H1 (cell line): Measurements from ENCODE around the gene TRIM44. TPM values are rescaled to one million over a fixed set of nuclear protein-coding genes. Genes with fewer than 3 reads are reported as not detected.

Experiments
- CTCF ChIA-PET: fragments of 300-600 bp; sonication (Branson Sonifier 250); formaldehyde crosslinking; loops from one replicate; lab custom pipeline; 2021; ENCODE audit not compliant: partially characterized antibody; lab: Charles Lee
- POLR2A ChIA-PET: fragments of 300-600 bp; sonication (Branson Sonifier 250); formaldehyde crosslinking; loops from one replicate; lab custom pipeline; 2021; ENCODE audit warnings: inconsistent platforms; ENCODE audit not compliant: partially characterized antibody; lab: Charles Lee
- DNase-seq, 2 experiments: peaks; one replicate each; pipeline versions ENCODE4 v3.0.0 to v3.0.0-alpha.2; 2010 to 2022; ENCODE audit warnings: low spot score in 2 of 2, low read depth in 1 of 2, mixed read lengths in 1 of 2
- FAIRE-seq: peaks from 2 replicates; lab custom pipeline; 2011; peaks lifted over from hg19 to GRCh38; lab: Jason Lieb, UNC
- H2AFZ ChIP-seq: 2 replicates; pipeline ENCODE4 v1.8.1; 2012; ENCODE audit warnings: low read length, inconsistent platforms
- H2AK5ac ChIP-seq: 2 replicates; pipeline ENCODE4 v1.6.1; 2013; ENCODE audit warnings: low read depth, low read length
- H2BK120ac ChIP-seq: replicated peaks from 2 replicates; pipeline ENCODE3; 2013; ENCODE audit warnings: low read depth, low read length, inconsistent platforms
- H2BK12ac ChIP-seq: 2 replicates; pipeline ENCODE4 v1.6.1; 2013; ENCODE audit warnings: low read depth, low read length
- H2BK15ac ChIP-seq: 2 replicates; pipeline ENCODE4 v1.6.1; 2013; ENCODE audit warnings: low read length
- H2BK20ac ChIP-seq: 2 replicates; pipeline ENCODE4 v1.6.1; 2013; ENCODE audit warnings: low read length
- H2BK5ac ChIP-seq: 2 replicates; pipeline ENCODE4 v1.6.1; 2013; ENCODE audit warnings: low read depth, low read length
- H3K14ac ChIP-seq: 2 replicates; pipeline ENCODE4 v1.6.1; 2013; ENCODE audit warnings: inconsistent platforms; ENCODE audit not compliant: insufficient read length
- H3K18ac ChIP-seq: 2 replicates; pipeline ENCODE4 v1.6.1; 2013; ENCODE audit warnings: low read length; ENCODE audit errors: extremely low read depth
- H3K23ac ChIP-seq: 2 replicates; pipeline ENCODE4 v1.6.1; 2013; ENCODE audit warnings: inconsistent platforms; ENCODE audit not compliant: insufficient read length
- H3K23me2 ChIP-seq: 2 replicates; pipeline ENCODE4 v1.6.1; 2013; ENCODE audit warnings: low read depth, low read length
- H3K27ac ChIP-seq: 2 replicates; pipeline ENCODE4 v1.6.1; 2011; ENCODE audit warnings: low read depth, low read length, inconsistent platforms
- H3K27me3 ChIP-seq, 4 experiments: replicated peaks in 1 of 4; 1 replicate in 1 of 4; 2 replicates in 3 of 4; pipeline versions ENCODE4 v1.6.1 to v1.8.1; 2011 to 2013; ENCODE audit warnings: low read length in 3 of 4, mild to moderate bottlenecking in 3 of 4, inconsistent platforms in 2 of 4, mixed read lengths in 2 of 4, moderate library complexity in 1 of 4; ENCODE audit not compliant: control insufficient read depth in 3 of 4, insufficient read depth in 3 of 4; ENCODE audit errors: extremely low read depth in 1 of 4
- H3K36me3 ChIP-seq, 4 experiments: 2 replicates each; pipeline versions ENCODE4 v1.6.1 to v1.8.1; 2011 to 2013; ENCODE audit warnings: mild to moderate bottlenecking in 4 of 4, low read length in 3 of 4, moderate library complexity in 2 of 4, control low read depth in 1 of 4, inconsistent platforms in 1 of 4; ENCODE audit not compliant: insufficient read depth in 4 of 4, control insufficient read depth in 2 of 4
- H3K4ac ChIP-seq: replicated peaks from 2 replicates; pipeline ENCODE3; 2013; ENCODE audit warnings: low read length, low read depth, mixed read lengths, inconsistent platforms; ENCODE audit not compliant: insufficient read length
- H3K4me1 ChIP-seq, 4 experiments: replicated peaks in 1 of 4; 1 replicate in 1 of 4; 2 replicates in 3 of 4; pipeline versions ENCODE4 v1.6.1 to v1.8.1; 2011 to 2013; ENCODE audit warnings: low read length in 3 of 4, inconsistent platforms in 2 of 4, mixed read lengths in 1 of 4; ENCODE audit not compliant: insufficient read depth in 4 of 4, control insufficient read depth in 3 of 4
- H3K4me2 ChIP-seq, 2 experiments: 2 replicates each; pipeline versions ENCODE4 v1.6.1 to v1.8.1; 2011 to 2013; ENCODE audit warnings: low read depth in 2 of 2, low read length in 2 of 2, control low read depth in 1 of 2, inconsistent platforms in 1 of 2, mild to moderate bottlenecking in 1 of 2; ENCODE audit not compliant: insufficient read depth in 1 of 2
- H3K4me3 ChIP-seq, 4 experiments: fragments of 200-600, 300-600 bp in 1 of 4; sonication (generic), shearing (Covaris generic), sonication (Bioruptor Twin) in 1 of 4; 2 replicates each; pipeline versions ENCODE4 v1.5.1 to v1.8.1; 2011 to 2016; ENCODE audit warnings: low read length in 4 of 4, low read depth in 3 of 4, control low read depth in 2 of 4, inconsistent platforms in 2 of 4, mild to moderate bottlenecking in 2 of 4, mixed read lengths in 1 of 4, moderate library complexity in 1 of 4; ENCODE audit not compliant: insufficient read depth in 2 of 4; ENCODE audit errors: extremely low read depth in 1 of 4
- H3K56ac ChIP-seq: replicated peaks from 2 replicates; pipeline ENCODE3; 2013; ENCODE audit warnings: low read depth, mild to moderate bottlenecking, mixed read lengths, low read length, inconsistent platforms; ENCODE audit not compliant: insufficient read length
- H3K79me1 ChIP-seq: 2 replicates; pipeline ENCODE4 v1.6.1; 2013; ENCODE audit warnings: low read depth, low read length, control low read depth
- H3K79me2 ChIP-seq, 2 experiments: 2 replicates each; pipeline versions ENCODE4 v1.6.1 to v1.8.1; 2012 to 2013; ENCODE audit warnings: low read length in 2 of 2, mild to moderate bottlenecking in 2 of 2, inconsistent platforms in 1 of 2; ENCODE audit not compliant: insufficient read depth in 2 of 2, control insufficient read depth in 1 of 2
- H3K9ac ChIP-seq, 4 experiments: replicated peaks in 1 of 4; 1 replicate in 1 of 4; 2 replicates in 3 of 4; pipeline versions ENCODE4 v1.6.1 to v1.8.1; 2011 to 2013; ENCODE audit warnings: low read depth in 3 of 4, low read length in 3 of 4, control low read depth in 2 of 4, mild to moderate bottlenecking in 2 of 4, moderate library complexity in 2 of 4, inconsistent platforms in 1 of 4; ENCODE audit errors: extremely low read depth in 1 of 4
- H3K9me3 ChIP-seq, 2 experiments: 2 replicates each; pipeline versions ENCODE4 v1.6.1 to v1.8.1; 2012 to 2013; ENCODE audit warnings: mild to moderate bottlenecking in 2 of 2, moderate library complexity in 2 of 2, control low read depth in 1 of 2, inconsistent platforms in 1 of 2, low read depth in 1 of 2, low read length in 1 of 2, mixed read lengths in 1 of 2; ENCODE audit not compliant: insufficient read depth in 2 of 2
- H4K20me1 ChIP-seq, 2 experiments: replicated peaks in 1 of 2; 2 replicates each; pipeline versions ENCODE3 to v1.8.1; 2011 to 2013; ENCODE audit warnings: inconsistent platforms in 2 of 2, low read length in 2 of 2, mild to moderate bottlenecking in 1 of 2; ENCODE audit not compliant: insufficient read depth in 2 of 2, control insufficient read depth in 1 of 2
- H4K5ac ChIP-seq: 2 replicates; pipeline ENCODE4 v1.6.1; 2013; ENCODE audit warnings: low read length, low read depth, mixed read lengths, inconsistent platforms; ENCODE audit not compliant: insufficient read length
- H4K8ac ChIP-seq: 2 replicates; pipeline ENCODE4 v1.8.0; 2013; ENCODE audit warnings: mild to moderate bottlenecking, moderate library complexity, low read length, inconsistent platforms; ENCODE audit not compliant: insufficient read depth; ENCODE audit errors: extremely low read depth
- H4K91ac ChIP-seq: replicated peaks from 2 replicates; pipeline ENCODE3; 2013; ENCODE audit warnings: low read length, mixed read lengths, inconsistent platforms; ENCODE audit not compliant: insufficient read length
- BACH1 ChIP-seq: IDR thresholded peaks from 2 replicates; pipeline ENCODE4 v1.6.1; 2012; ENCODE audit warnings: low read length, improper control_type of control experiment
- BCL11A ChIP-seq, 2 experiments: IDR thresholded peaks; one replicate each; pipeline ENCODE4 v1.6.1; 2011; ENCODE audit warnings: low read depth in 2 of 2, low read length in 2 of 2, mild to moderate bottlenecking in 2 of 2
- CEBPB ChIP-seq: IDR thresholded peaks from 2 replicates; pipeline ENCODE4 v1.6.1; 2012; ENCODE audit warnings: low read depth, low read length
- CHD1 ChIP-seq: IDR thresholded peaks from 2 replicates; pipeline ENCODE4 v1.6.1; 2012; ENCODE audit warnings: low read depth, low read length, improper control_type of control experiment
- HDAC2 ChIP-seq, 2 experiments: fragments of 300-600 bp in 1 of 2; sonication (generic) in 1 of 2; IDR thresholded peaks; 2 replicates each; pipeline ENCODE4 v1.6.1; 2011 to 2012; ENCODE audit warnings: low read depth in 2 of 2, low read length in 2 of 2, mild to moderate bottlenecking in 2 of 2, moderate library complexity in 2 of 2, borderline replicate concordance in 1 of 2, inconsistent platforms in 1 of 2
- MAFK ChIP-seq: IDR thresholded peaks from 2 replicates; pipeline ENCODE4 v1.6.1; 2012; ENCODE audit warnings: low read depth, mild to moderate bottlenecking, improper control_type of control experiment, low read length
- MAX ChIP-seq: IDR thresholded peaks from 2 replicates; pipeline ENCODE4 v1.6.1; 2012; ENCODE audit warnings: inconsistent platforms
- POLR2A ChIP-seq, 2 experiments: IDR thresholded peaks; 1 replicate in 1 of 2; 2 replicates in 1 of 2; pipeline ENCODE4 v1.6.1; 2011; ENCODE audit warnings: low read depth in 2 of 2, low read length in 2 of 2, mild to moderate bottlenecking in 2 of 2; ENCODE audit errors: control extremely low read depth in 1 of 2
- RBBP5 ChIP-seq: IDR thresholded peaks from 2 replicates; pipeline ENCODE4 v1.7.1; 2012; ENCODE audit warnings: low read depth, mild to moderate bottlenecking, inconsistent platforms, low read length, moderate library complexity, borderline replicate concordance
- SAP30 ChIP-seq: fragments of 300-600 bp; sonication (generic); IDR thresholded peaks from 2 replicates; pipeline ENCODE4 v1.7.1; 2012; ENCODE audit warnings: low read length, moderate library complexity, mild to moderate bottlenecking, inconsistent platforms; ENCODE audit not compliant: insufficient read depth, insufficient replicate concordance
- ZNF274 ChIP-seq: IDR thresholded peaks from 2 replicates; pipeline ENCODE4 v1.7.0; 2012; ENCODE audit warnings: low read length, borderline replicate concordance; ENCODE audit errors: extremely low read depth
- WGBS, 2 experiments: shearing (Covaris generic) in 1 of 2; methylation state at CpG; one replicate each; pipeline versions ENCODE4 v1.1.6 to v1.1.7; 2013 to 2015; ENCODE audit warnings: low lambda C conversion rate in 2 of 2, mixed read lengths in 2 of 2, inconsistent platforms in 1 of 2, low coverage in 1 of 2, missing lambda C conversion rate in 1 of 2; ENCODE audit not compliant: insufficient replicate concordance in 2 of 2, insufficient coverage in 1 of 2, insufficient read length in 1 of 2; ENCODE audit errors: extremely low coverage in 1 of 2, missing lambda C conversion rate in 1 of 2; 5-methylcytosine and 5-hydroxymethylcytosine counted together
- polyA plus RNA-seq, 7 experiments: library from polyadenylated mRNA; depleted of rRNA in 3 of 7; stranded (reverse) in 5 of 7; unstranded in 2 of 7; fragments of >200 nt in 5 of 7; fragments of 200-250 nt in 2 of 7; gene quantifications; 1 replicate in 5 of 7; 2 replicates in 1 of 7; 4 replicates in 1 of 7; pipeline versions ENCODE4 v1.2.1 to v1.2.3, GENCODE V29; 2011 to 2013; ENCODE audit warnings: missing spikeins in 2 of 7, mixed read lengths in 2 of 7
- total RNA-seq: library from RNA; stranded (reverse); fragmentation: NEBNext Ultra II Directional; extraction: Animal tissue kit (Norgen Biotek cat#: 25700); gene quantifications from 2 replicates; pipeline ENCODE4 v1.2.1, GENCODE V29; 2021

Gene TRIM44
- total and polyA plus RNA-seq, 2 of the 8 experiments (the other 6 are each of a cell fraction or from before 2014, with no cell fraction given), result 13.9 to 34.4 TPM

- H2AK5ac ChIP-seq, result no peak overlapping the region
- TF ChIP-seq CHD1, result no peak
- no peak for TF ChIP-seq ZNF274
- no peak for TF ChIP-seq MAFK
- no peak for TF ChIP-seq BCL11A (IDR thresholded peaks at IDR 0.05; ENCODE audit: low read depth in 2 of 2, low read length in 2 of 2)
- no peak for TF ChIP-seq SAP30
- no peak for TF ChIP-seq RBBP5
- no peak for TF ChIP-seq HDAC2 (IDR thresholded peaks at IDR 0.05; ENCODE audit: borderline replicate concordance in 1 of 2, low read depth in 2 of 2, low read length in 2 of 2)
- no peak for TF ChIP-seq BACH1
- TF ChIP-seq MAX, result no peak
- no peak for TF ChIP-seq CEBPB
- no peak for TF ChIP-seq POLR2A (IDR thresholded peaks at IDR 0.05; ENCODE audit: control extremely low read depth in 1 of 2, low read depth in 2 of 2, low read length in 2 of 2)
Measured at GRCh38 chr11:35779409-35779808, 116.8 kb downstream of the TRIM44 start.

More at GRCh38 chr11:35779409-35779808, 116.8 kb downstream of the TRIM44 start:
- Histone ChIP-seq H3K27ac (no peak overlapping the region), H3K9me3 (peaks cover 0 to 3% of the 10 kb centered on the region in 2 experiments; a peak in 1 of 4 replicates), H3K56ac (no peak overlapping the region), H3K79me2 (no peaks in the 10 kb centered on the region), H2AFZ (no peak overlapping the region), H3K4me3 (no peak overlapping the region), H3K23me2 (no peaks in the 10 kb centered on the region), H3K18ac (no peak overlapping the region), H4K5ac (no peak overlapping the region), H4K91ac (no peak overlapping the region), H4K8ac (no peak overlapping the region), H3K14ac (no peak overlapping the region), H2BK120ac (no peak overlapping the region), H2BK5ac (no peak overlapping the region), H2BK20ac (no peak overlapping the region), H3K4me2 (no peak overlapping the region), H3K27me3 (no peaks in the 10 kb centered on the region), H2BK15ac (no peak overlapping the region), H3K4ac (no peak overlapping the region), H3K79me1 (no peaks in the 10 kb centered on the region), H4K20me1 (no peaks in the 10 kb centered on the region), H3K23ac (no peak overlapping the region), H3K4me1 (peaks cover 0 to 2% (median 0%) of the 10 kb centered on the region in 4 experiments; a peak in 1 of 7 replicates), H3K9ac (no peak overlapping the region), H2BK12ac (no peak overlapping the region), H3K36me3 (no peaks in the 10 kb centered on the region)
- no peak for DNase-seq
- WGBS, 2 experiments, result 97% methylated on average over 4 of the region's 5 CpGs; no CpG with 5 or more reads in 1 of the 2 experiments
- POLR2A ChIA-PET, result interaction anchor here (0.7 kb wide), 1 partner anchor 11 kb away, joined by 3 read pairs; no protein-coding TSS in a partner anchor
- FAIRE-seq, result no peak
- CTCF ChIA-PET, result interaction anchor here (0.6 to 1.8 kb wide), 9 partner anchors 17 to 695 kb away, joined by 3 to 7 read pairs (median 3); no protein-coding TSS in a partner anchor
